K562 (cell line): ENCODE measurements around the gene POPDC3.

Experiments
- ATF2 ChIP-seq: sonication (generic); formaldehyde crosslinking; IDR thresholded peaks from 2 replicates; pipeline ENCODE4 v1.8.1; 2022; ENCODE audit warnings: missing genetic modification reagents
- FOXP4 ChIP-seq: sonication (generic); formaldehyde crosslinking; IDR thresholded peaks from 2 replicates; pipeline ENCODE4 v1.8.0; 2022; ENCODE audit warnings: mild to moderate bottlenecking, missing genetic modification reagents, borderline replicate concordance
- HMBOX1 ChIP-seq: sonication (generic); IDR thresholded peaks from 2 replicates; pipeline ENCODE4 v1.6.1; 2016
- ILF3 ChIP-seq: fragments of 450-650 bp; IDR thresholded peaks from 2 replicates; pipeline ENCODE4 v1.6.1; 2018; ENCODE audit warnings: antibody characterized with exemption, mild to moderate bottlenecking, moderate library complexity, borderline replicate concordance
- MAX ChIP-seq: sonication (generic); formaldehyde crosslinking; IDR thresholded peaks from 2 replicates; pipeline ENCODE4 v1.9.0; 2022; ENCODE audit warnings: mild to moderate bottlenecking, missing genetic modification reagents
- NBN ChIP-seq: fragments of 450-650 bp; IDR thresholded peaks from 2 replicates; pipeline ENCODE4 v1.6.1; 2016; ENCODE audit warnings: low read depth, mild to moderate bottlenecking
- POLR2A ChIP-seq: fragments of 450-650 bp; conservative IDR thresholded peaks from 2 replicates; pipeline ENCODE4 v1.6.1; 2016
- POU5F1 ChIP-seq: fragments of 150-350 bp; IDR thresholded peaks from 2 replicates; pipeline ENCODE4 v1.6.1; 2014; ENCODE audit warnings: borderline replicate concordance, low read length, low read depth, mild to moderate bottlenecking; ENCODE audit not compliant: partially characterized antibody
- SIN3A ChIP-seq, 2 experiments: fragments of 150-350 bp in 1 of 2; IDR thresholded peaks; 2 replicates each; pipeline ENCODE4 v1.6.1; 2011 to 2016; ENCODE audit warnings: borderline replicate concordance in 2 of 2, low read depth in 2 of 2, low read length in 2 of 2, mild to moderate bottlenecking in 2 of 2, moderate library complexity in 2 of 2; ENCODE audit not compliant: control insufficient read depth in 1 of 2
- SIN3B ChIP-seq: fragments of 450-650 bp; IDR thresholded peaks from 2 replicates; pipeline ENCODE4 v1.6.1; 2017; ENCODE audit warnings: low read depth, mild to moderate bottlenecking, moderate library complexity
- SMAD1 ChIP-seq: fragments of 150-350 bp; IDR thresholded peaks from 2 replicates; pipeline ENCODE4 v1.6.1; 2014; ENCODE audit warnings: low read length, low read depth; ENCODE audit not compliant: partially characterized antibody
- ZBTB33 ChIP-seq: sonication (generic); formaldehyde crosslinking; IDR thresholded peaks from 2 replicates; pipeline ENCODE4 v1.8.1; 2023; ENCODE audit warnings: mild to moderate bottlenecking, missing genetic modification reagents
- ZNF398 ChIP-seq: fragments of 250-450 bp; sonication (Bioruptor Pico); IDR thresholded peaks from 2 replicates; pipeline ENCODE4 v1.8.0; 2021; ENCODE audit warnings: moderate library complexity, mild to moderate bottlenecking, inconsistent platforms
- TF ChIP-seq, protein P1 (sequence below), 3 experiments: IDR thresholded peaks in 2 of 3; conservative IDR thresholded peaks in 1 of 3; 2 replicates each; pipeline ENCODE4 v1.5.1; 2011 to 2012; ENCODE audit warnings: low read length in 3 of 3, mild to moderate bottlenecking in 3 of 3, control low read depth in 2 of 3, improper control_type of control experiment in 1 of 3, inconsistent platforms in 1 of 3, low read depth in 1 of 3, mixed read lengths in 1 of 3, moderate library complexity in 1 of 3; ENCODE audit not compliant: insufficient read depth in 2 of 3

DNA sequence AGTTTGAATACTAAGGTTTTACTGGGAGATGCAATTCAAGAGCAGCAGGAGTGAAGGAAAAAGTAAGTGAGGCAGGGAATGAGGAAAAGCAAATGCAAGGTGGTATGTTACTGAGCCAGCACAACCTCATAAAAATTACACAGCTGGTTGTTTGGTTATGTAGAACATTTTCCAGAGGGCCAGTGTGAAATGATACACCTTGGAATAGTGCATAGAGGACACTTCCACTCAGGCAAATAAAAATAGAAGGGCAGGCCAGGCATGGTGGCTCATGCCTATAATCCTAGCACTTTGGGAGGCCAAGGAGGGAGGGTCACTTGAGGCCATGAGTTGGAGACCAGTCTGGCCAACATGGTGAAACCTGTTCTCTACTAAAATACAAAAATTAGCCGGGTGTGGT lies 43.4 kb upstream of the POPDC3 start:
- TF ChIP-seq MAX (CRISPR knock-in tag), result no peak
- TF ChIP-seq NBN, result no peak
- TF ChIP-seq HMBOX1, result no peak
- TF ChIP-seq, protein P1, sequence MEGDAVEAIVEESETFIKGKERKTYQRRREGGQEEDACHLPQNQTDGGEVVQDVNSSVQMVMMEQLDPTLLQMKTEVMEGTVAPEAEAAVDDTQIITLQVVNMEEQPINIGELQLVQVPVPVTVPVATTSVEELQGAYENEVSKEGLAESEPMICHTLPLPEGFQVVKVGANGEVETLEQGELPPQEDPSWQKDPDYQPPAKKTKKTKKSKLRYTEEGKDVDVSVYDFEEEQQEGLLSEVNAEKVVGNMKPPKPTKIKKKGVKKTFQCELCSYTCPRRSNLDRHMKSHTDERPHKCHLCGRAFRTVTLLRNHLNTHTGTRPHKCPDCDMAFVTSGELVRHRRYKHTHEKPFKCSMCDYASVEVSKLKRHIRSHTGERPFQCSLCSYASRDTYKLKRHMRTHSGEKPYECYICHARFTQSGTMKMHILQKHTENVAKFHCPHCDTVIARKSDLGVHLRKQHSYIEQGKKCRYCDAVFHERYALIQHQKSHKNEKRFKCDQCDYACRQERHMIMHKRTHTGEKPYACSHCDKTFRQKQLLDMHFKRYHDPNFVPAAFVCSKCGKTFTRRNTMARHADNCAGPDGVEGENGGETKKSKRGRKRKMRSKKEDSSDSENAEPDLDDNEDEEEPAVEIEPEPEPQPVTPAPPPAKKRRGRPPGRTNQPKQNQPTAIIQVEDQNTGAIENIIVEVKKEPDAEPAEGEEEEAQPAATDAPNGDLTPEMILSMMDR (IDR thresholded peaks at IDR 0.05 in 2 of 3, conservative IDR thresholded peaks at IDR 0.05 in 1 of 3; ENCODE audit: insufficient read depth in 2 of 3, low read depth in 1 of 3, low read length in 3 of 3), result no peak
- TF ChIP-seq POLR2A, result no peak
- TF ChIP-seq ATF2 (CRISPR knock-in tag), result no peak
- no peak for TF ChIP-seq SIN3B
- TF ChIP-seq ZBTB33 (CRISPR knock-in tag), result no peak
- TF ChIP-seq SMAD1, result no peak
- TF ChIP-seq SIN3A (IDR thresholded peaks at IDR 0.05; ENCODE audit: borderline replicate concordance in 2 of 2, control insufficient read depth in 1 of 2, low read depth in 2 of 2, low read length in 2 of 2), result no peak
- TF ChIP-seq ILF3, result no peak
- no peak for TF ChIP-seq FOXP4 (CRISPR knock-in tag)
- no peak for TF ChIP-seq POU5F1
- no peak for TF ChIP-seq ZNF398 (CRISPR knock-in tag)
